HCT116 (cell line): ENCODE data around the gene GPR108. TPM values are rescaled to one million over a fixed set of nuclear protein-coding genes. Genes with fewer than 3 reads are reported as not detected.

ENCODE experiments used
- ATAC-seq: fragments of 200-7000 bp; cut with Tn5 transposase; 2 replicates; pipeline ENCODE4 v1.9.1; 2020; ENCODE audit warnings: mild to moderate bottlenecking, moderate library complexity
- BruUV-seq: library from RNA; stranded (reverse); fragments of 400-500 nt; replicated peaks from 2 replicates; lab custom pipeline; 2021; lab: Mats Ljungman, UMichigan
- CTCF ChIA-PET: fragments of 300-600 bp; sonication (Branson Sonifier 250); formaldehyde crosslinking; loops from one replicate; lab custom pipeline; 2021; ENCODE audit warnings: antibody characterized with exemption; lab: Charles Lee
- POLR2A ChIA-PET: fragments of 300-600, 350-600 bp; sonication (Branson Sonifier 250); formaldehyde crosslinking; loops from one replicate; lab custom pipeline; 2021; ENCODE audit warnings: antibody characterized with exemption; lab: Charles Lee
- RAD21 ChIA-PET, 2 experiments: fragments of 300-600 bp; sonication (Branson Sonifier 250); formaldehyde crosslinking; loops; one replicate each; lab custom pipeline; 2023; ENCODE audit warnings: low total read pairs in 2 of 2; ENCODE audit not compliant: uncharacterized antibody in 2 of 2, unreplicated experiment in 2 of 2, low non-redundant PET in 1 of 2; lab: Charles Lee
- DNase-seq: peaks from one replicate; pipeline ENCODE4 v3.0.0-alpha.2; 2010; ENCODE audit warnings: low read depth, low spot score
- H2AFZ ChIP-seq: fragments of 200-600 bp; shearing (Covaris generic), sonication (generic); 2 replicates; pipeline ENCODE4 v1.6.1; 2017; ENCODE audit warnings: low read depth, mixed run types, mixed read lengths, antibody characterized with exemption, low read length; ENCODE audit not compliant: poor library complexity, severe bottlenecking
- H3K27ac ChIP-seq: 2 replicates; pipeline ENCODE4 v1.5.1; 2012; ENCODE audit warnings: low read depth, low read length
- H3K27me3 ChIP-seq: fragments of 200-600 bp; sonication (generic); 2 replicates; pipeline ENCODE4 v1.6.1; 2016; ENCODE audit warnings: mixed run types, low read length, mixed read lengths; ENCODE audit not compliant: insufficient read depth
- H3K36me3 ChIP-seq, 2 experiments: fragments of 200-500 bp in 1 of 2; fragments of 200-600 bp in 1 of 2; sonication (Bioruptor generic) in 1 of 2; sonication (generic) in 1 of 2; 2 replicates each; pipeline versions ENCODE4 v1.5.1 to v1.6.1; 2014 to 2016; ENCODE audit warnings: low read length in 2 of 2, inconsistent platforms in 1 of 2, mixed read lengths in 1 of 2, mixed run types in 1 of 2; ENCODE audit not compliant: insufficient read depth in 2 of 2, control insufficient read depth in 1 of 2
- H3K4me1 ChIP-seq, 2 experiments: fragments of 200-600 bp in 1 of 2; sonication (generic) in 1 of 2; 2 replicates each; pipeline versions ENCODE4 v1.5.1 to v1.6.1; 2012 to 2017; ENCODE audit warnings: low read length in 2 of 2, inconsistent platforms in 1 of 2, mild to moderate bottlenecking in 1 of 2, mixed read lengths in 1 of 2, mixed run types in 1 of 2, moderate library complexity in 1 of 2; ENCODE audit not compliant: insufficient read depth in 2 of 2, control insufficient read depth in 1 of 2
- H3K4me2 ChIP-seq: fragments of 200-600 bp; sonication (generic); 2 replicates; pipeline ENCODE4 v1.6.1; 2017; ENCODE audit warnings: mixed run types, low read length, mixed read lengths
- H3K4me3 ChIP-seq, 2 experiments: fragments of 200-600 bp in 1 of 2; sonication (generic) in 1 of 2; replicated peaks in 1 of 2; 2 replicates each; pipeline ENCODE4 v1.5.1; 2011 to 2016; ENCODE audit warnings: low read length in 2 of 2, control low read depth in 1 of 2, low read depth in 1 of 2, mild to moderate bottlenecking in 1 of 2, mixed read lengths in 1 of 2, mixed run types in 1 of 2
- H3K79me2 ChIP-seq: fragments of 200-600 bp; sonication (generic); 2 replicates; pipeline ENCODE4 v1.6.1; 2017; ENCODE audit warnings: mild to moderate bottlenecking, mixed run types, low read length, moderate library complexity, mixed read lengths; ENCODE audit not compliant: insufficient read depth
- H3K9ac ChIP-seq: fragments of 200-600 bp; sonication (generic); 2 replicates; pipeline ENCODE4 v1.6.1; 2016; ENCODE audit warnings: low read length, mixed read lengths
- H3K9me2 ChIP-seq: fragments of 200-600 bp; sonication (generic), shearing (Covaris generic); 2 replicates; pipeline ENCODE4 v1.6.1; 2017; ENCODE audit warnings: mixed run types, mild to moderate bottlenecking, moderate library complexity; ENCODE audit not compliant: insufficient read depth
- H3K9me3 ChIP-seq, 2 experiments: fragments of 200-500 bp in 1 of 2; fragments of 200-600 bp in 1 of 2; sonication (Bioruptor generic) in 1 of 2; sonication (generic) in 1 of 2; 2 replicates each; pipeline ENCODE4 v1.6.1; 2014 to 2017; ENCODE audit warnings: low read length in 2 of 2, mixed read lengths in 2 of 2, inconsistent platforms in 1 of 2, low read depth in 1 of 2, mild to moderate bottlenecking in 1 of 2, mixed run types in 1 of 2, moderate library complexity in 1 of 2; ENCODE audit not compliant: control insufficient read depth in 1 of 2, insufficient read depth in 1 of 2
- H4K20me1 ChIP-seq: fragments of 200-600 bp; sonication (generic), shearing (Covaris generic); 2 replicates; pipeline ENCODE4 v1.6.1; 2017; ENCODE audit warnings: mixed run types, mild to moderate bottlenecking, moderate library complexity; ENCODE audit not compliant: insufficient read depth
- CBX3 ChIP-seq: IDR thresholded peaks from 2 replicates; pipeline ENCODE4 v1.6.1; 2012; ENCODE audit warnings: low read depth
- EGR1 ChIP-seq: IDR thresholded peaks from 2 replicates; pipeline ENCODE4 v1.6.1; 2012; ENCODE audit warnings: low read depth
- ELF1 ChIP-seq: IDR thresholded peaks from 2 replicates; pipeline ENCODE4 v1.6.1; 2012; ENCODE audit warnings: low read depth, borderline replicate concordance
- FOSL1 ChIP-seq: IDR thresholded peaks from 2 replicates; pipeline ENCODE4 v1.6.1; 2012; ENCODE audit warnings: low read depth
- POLR2AphosphoS5 ChIP-seq: IDR thresholded peaks from 2 replicates; pipeline ENCODE4 v1.6.1; 2011; ENCODE audit warnings: mild to moderate bottlenecking, low read depth, low read length, moderate library complexity
- RAD21 ChIP-seq: IDR thresholded peaks from 2 replicates; pipeline ENCODE4 v1.6.1; 2012; ENCODE audit warnings: low read depth, mild to moderate bottlenecking
- SIN3A ChIP-seq: IDR thresholded peaks from 2 replicates; pipeline ENCODE4 v1.6.1; 2012; ENCODE audit warnings: low read depth
- SRF ChIP-seq: IDR thresholded peaks from 2 replicates; pipeline ENCODE4 v1.6.1; 2012; ENCODE audit warnings: low read depth
- TCF7L2 ChIP-seq: IDR thresholded peaks from 2 replicates; pipeline ENCODE4 v1.7.0; 2011; ENCODE audit warnings: borderline replicate concordance, inconsistent platforms; ENCODE audit not compliant: insufficient read depth, insufficient read length; ENCODE audit errors: extremely low read depth
- ZNF274 ChIP-seq: fragments of 200-500 bp; sonication (Bioruptor generic); IDR thresholded peaks from 2 replicates; pipeline ENCODE4 v1.6.1; 2014; ENCODE audit warnings: mild to moderate bottlenecking, low read depth, low read length, inconsistent platforms
- intact Hi-C: fragments of 100-400 bp; cut with micrococcal nuclease; formaldehyde crosslinking; loops from 2 replicates; pipeline ENCODE4 v1.10.0; 2022
- total RNA-seq: library from RNA; stranded (reverse); gene quantifications from one replicate; pipeline ENCODE4 v1.2.1, GENCODE V29; 2021; ENCODE audit not compliant: unreplicated experiment
- TF ChIP-seq, protein P1 (sequence below), 3 experiments: fragments of 200-600 bp in 1 of 3; sonication (generic) in 1 of 3; IDR thresholded peaks in 2 of 3; conservative IDR thresholded peaks in 1 of 3; 2 replicates each; pipeline ENCODE4 v1.5.1; 2012 to 2017; ENCODE audit warnings: low read depth in 2 of 3, low read length in 2 of 3, antibody characterized with exemption in 1 of 3, borderline replicate concordance in 1 of 3, control low read depth in 1 of 3, mild to moderate bottlenecking in 1 of 3, mixed read lengths in 1 of 3, mixed run types in 1 of 3, moderate library complexity in 1 of 3; ENCODE audit not compliant: insufficient read depth in 1 of 3
- TF ChIP-seq, protein P2 (sequence below): IDR thresholded peaks from 2 replicates; pipeline ENCODE4 v1.6.1; 2011; ENCODE audit warnings: mild to moderate bottlenecking, low read length, moderate library complexity; ENCODE audit not compliant: insufficient replicate concordance; ENCODE audit errors: extremely low read depth
- TF ChIP-seq, protein P3 (sequence below): IDR thresholded peaks from 2 replicates; pipeline ENCODE4 v1.6.1; 2012

Gene GPR108
- total RNA-seq, 1 experiment from 2014 or later = 75.0 TPM

DNA sequence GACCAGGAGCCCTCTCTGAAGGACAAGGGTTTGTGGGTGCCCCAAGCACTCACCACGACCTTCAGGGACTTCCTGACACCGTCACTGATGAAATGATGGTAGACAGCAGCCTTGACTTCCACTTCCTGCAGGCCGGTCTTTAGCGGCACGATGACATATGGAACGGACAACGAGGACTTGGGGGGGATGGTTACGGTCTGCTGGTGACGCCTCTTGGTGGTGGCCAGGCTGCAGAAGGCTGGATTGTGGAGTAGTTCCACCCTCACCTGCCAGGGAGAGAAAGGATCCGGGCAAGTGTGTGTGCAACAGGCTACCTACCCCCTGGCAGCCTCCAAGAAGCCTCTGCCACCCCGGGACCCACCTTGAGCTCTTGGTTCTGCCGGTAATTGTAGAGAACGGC lies 40.1 kb downstream of the GPR108 start:
- H3K4me2 ChIP-seq = no peak overlapping the region
- POLR2A ChIA-PET = no interaction called here
- RAD21 ChIA-PET = no interaction called here
- no peak overlapping the region for H2AFZ ChIP-seq
- H3K27me3 ChIP-seq = no peaks in the 10 kb centered on the region
- no peak overlapping the region for H3K9ac ChIP-seq
- no peaks in the 10 kb centered on the region for H3K36me3 ChIP-seq
- no peaks in the 10 kb centered on the region for H3K79me2 ChIP-seq
- 0 out of 4 replicates have a peak, but pooled peaks cover 0 to 4% of the 10 kb centered on the region in 2 experiments for H3K4me1 ChIP-seq
- ATAC-seq (no peak), DNase-seq (no peak)
- no TSS peak for BruUV-seq
- CTCF ChIA-PET = no interaction called here
- H3K27ac ChIP-seq = no peak overlapping the region
- no peak overlapping the region for H3K4me3 ChIP-seq
- no peak for TF ChIP-seq ZNF274
- TF ChIP-seq, protein P1, sequence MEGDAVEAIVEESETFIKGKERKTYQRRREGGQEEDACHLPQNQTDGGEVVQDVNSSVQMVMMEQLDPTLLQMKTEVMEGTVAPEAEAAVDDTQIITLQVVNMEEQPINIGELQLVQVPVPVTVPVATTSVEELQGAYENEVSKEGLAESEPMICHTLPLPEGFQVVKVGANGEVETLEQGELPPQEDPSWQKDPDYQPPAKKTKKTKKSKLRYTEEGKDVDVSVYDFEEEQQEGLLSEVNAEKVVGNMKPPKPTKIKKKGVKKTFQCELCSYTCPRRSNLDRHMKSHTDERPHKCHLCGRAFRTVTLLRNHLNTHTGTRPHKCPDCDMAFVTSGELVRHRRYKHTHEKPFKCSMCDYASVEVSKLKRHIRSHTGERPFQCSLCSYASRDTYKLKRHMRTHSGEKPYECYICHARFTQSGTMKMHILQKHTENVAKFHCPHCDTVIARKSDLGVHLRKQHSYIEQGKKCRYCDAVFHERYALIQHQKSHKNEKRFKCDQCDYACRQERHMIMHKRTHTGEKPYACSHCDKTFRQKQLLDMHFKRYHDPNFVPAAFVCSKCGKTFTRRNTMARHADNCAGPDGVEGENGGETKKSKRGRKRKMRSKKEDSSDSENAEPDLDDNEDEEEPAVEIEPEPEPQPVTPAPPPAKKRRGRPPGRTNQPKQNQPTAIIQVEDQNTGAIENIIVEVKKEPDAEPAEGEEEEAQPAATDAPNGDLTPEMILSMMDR (IDR thresholded peaks at IDR 0.05 in 2 of 3, conservative IDR thresholded peaks at IDR 0.05 in 1 of 3; ENCODE audit: borderline replicate concordance in 1 of 3, insufficient read depth in 1 of 3, low read depth in 2 of 3, low read length in 2 of 3) = no peak
- H4K20me1 ChIP-seq = no peaks in the 10 kb centered on the region
- no peaks in the 10 kb centered on the region for H3K9me2 ChIP-seq
- intact Hi-C loops = no loop called here
- no peaks in the 10 kb centered on the region for H3K9me3 ChIP-seq

DNA sequence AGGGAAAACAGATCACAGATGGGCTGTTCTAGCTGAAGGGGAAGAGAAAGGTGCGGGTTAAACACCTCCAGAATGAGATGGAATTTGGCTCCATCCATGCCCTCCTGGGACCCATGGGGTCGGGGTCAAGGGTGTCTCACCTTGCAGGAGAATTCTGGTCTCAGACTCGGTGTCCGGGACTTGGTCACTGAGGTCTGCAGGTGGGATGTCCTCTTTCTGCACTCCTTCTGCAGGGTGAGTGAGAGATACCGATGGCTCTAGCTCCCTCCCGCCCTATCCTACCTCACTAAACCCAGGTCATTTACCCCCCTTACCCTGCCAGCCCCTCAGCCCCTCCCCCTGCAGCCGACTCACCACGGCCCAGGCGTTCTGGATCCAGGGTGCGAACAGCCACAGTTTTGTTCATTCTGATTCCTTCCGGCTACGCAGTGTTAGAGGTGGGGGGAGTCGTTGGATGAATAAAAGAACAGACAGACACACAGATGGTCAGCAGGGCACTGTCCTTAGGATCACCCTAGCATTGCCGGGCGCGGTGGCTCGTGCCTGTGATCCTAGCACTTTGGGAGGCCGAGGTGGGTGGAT lies 41.0 kb downstream of the GPR108 start:
- POLR2A ChIA-PET = no interaction called here
- no peaks in the 10 kb centered on the region for H3K9me2 ChIP-seq
- no peaks in the 10 kb centered on the region for H4K20me1 ChIP-seq
- no peak for ATAC-seq
- H3K4me3 ChIP-seq = no peak overlapping the region
- H3K36me3 ChIP-seq = no peaks in the 10 kb centered on the region
- 0 out of 4 replicates have a peak, but pooled peaks cover 0 to 4% of the 10 kb centered on the region in 2 experiments for H3K4me1 ChIP-seq
- no peaks in the 10 kb centered on the region for H3K27me3 ChIP-seq
- H3K27ac ChIP-seq = no peak overlapping the region
- no peak for DNase-seq
- H3K9ac ChIP-seq = no peak overlapping the region
- no TSS peak for BruUV-seq
- RAD21 ChIA-PET = no interaction called here
- no peak overlapping the region for H3K4me2 ChIP-seq
- H3K79me2 ChIP-seq = no peaks in the 10 kb centered on the region
- intact Hi-C loops = no loop called here
- no peaks in the 10 kb centered on the region for H3K9me3 ChIP-seq
- H2AFZ ChIP-seq = no peak overlapping the region
- CTCF ChIA-PET = no interaction called here
- TF ChIP-seq RAD21 (no peak), POLR2AphosphoS5 (no peak), TCF7L2 (no peak), SIN3A (no peak), CBX3 (no peak), FOSL1 (no peak), EGR1 (no peak), ELF1 (no peak), SRF (no peak)
- TF ChIP-seq, protein P2, sequence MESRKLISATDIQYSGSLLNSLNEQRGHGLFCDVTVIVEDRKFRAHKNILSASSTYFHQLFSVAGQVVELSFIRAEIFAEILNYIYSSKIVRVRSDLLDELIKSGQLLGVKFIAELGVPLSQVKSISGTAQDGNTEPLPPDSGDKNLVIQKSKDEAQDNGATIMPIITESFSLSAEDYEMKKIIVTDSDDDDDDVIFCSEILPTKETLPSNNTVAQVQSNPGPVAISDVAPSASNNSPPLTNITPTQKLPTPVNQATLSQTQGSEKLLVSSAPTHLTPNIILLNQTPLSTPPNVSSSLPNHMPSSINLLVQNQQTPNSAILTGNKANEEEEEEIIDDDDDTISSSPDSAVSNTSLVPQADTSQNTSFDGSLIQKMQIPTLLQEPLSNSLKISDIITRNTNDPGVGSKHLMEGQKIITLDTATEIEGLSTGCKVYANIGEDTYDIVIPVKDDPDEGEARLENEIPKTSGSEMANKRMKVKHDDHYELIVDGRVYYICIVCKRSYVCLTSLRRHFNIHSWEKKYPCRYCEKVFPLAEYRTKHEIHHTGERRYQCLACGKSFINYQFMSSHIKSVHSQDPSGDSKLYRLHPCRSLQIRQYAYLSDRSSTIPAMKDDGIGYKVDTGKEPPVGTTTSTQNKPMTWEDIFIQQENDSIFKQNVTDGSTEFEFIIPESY = no peak
- TF ChIP-seq, protein P3, sequence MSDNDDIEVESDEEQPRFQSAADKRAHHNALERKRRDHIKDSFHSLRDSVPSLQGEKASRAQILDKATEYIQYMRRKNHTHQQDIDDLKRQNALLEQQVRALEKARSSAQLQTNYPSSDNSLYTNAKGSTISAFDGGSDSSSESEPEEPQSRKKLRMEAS = no peak
- TF ChIP-seq, protein P1 (IDR thresholded peaks at IDR 0.05 in 2 of 3, conservative IDR thresholded peaks at IDR 0.05 in 1 of 3; ENCODE audit: borderline replicate concordance in 1 of 3, insufficient read depth in 1 of 3, low read depth in 2 of 3, low read length in 2 of 3) = no peak
